ENCODE results near the gene TBC1D10A. TPM values are rescaled to one million over a fixed set of nuclear protein-coding genes. Genes with fewer than 3 reads are reported as not detected.

Gene TBC1D10A
- total RNA-seq, 2 experiments from 2014 or later: 38.9 to 41.8 TPM

- ChIA-PET POLR2A (no interaction called here), CTCF (no interaction called here)
- Histone ChIP-seq H3K36me3 (ENCODE audit: insufficient read depth, low read length) (no peaks in the 10 kb centered on the region), H3K27ac (ENCODE audit: low read depth in 1 of 2, low read length in 2 of 2) (no peak overlapping the region), H3K4me1 (ENCODE audit: insufficient read depth, low read length) (no peaks in the 10 kb centered on the region), H3K27me3 (ENCODE audit: control insufficient read depth in 1 of 2, insufficient read depth in 2 of 2, low read length in 2 of 2) (no peaks in the 10 kb centered on the region), H3K4me3 (ENCODE audit: low read length) (no peak overlapping the region), H3K9me3 (ENCODE audit: control insufficient read depth in 1 of 2, insufficient read depth in 1 of 2, low read length in 2 of 2) (no peaks in the 10 kb centered on the region)
- Mint-ChIP-seq H3K27me3 (no peaks in the 10 kb centered on the region), H3K4me3 (no peak overlapping the region), H3K9me3 (no peaks in the 10 kb centered on the region), H3K4me1 (ENCODE audit: low read depth) (no peaks in the 10 kb centered on the region), H3K36me3 (ENCODE audit: low read depth) (no peaks in the 10 kb centered on the region), H3K27ac (no peak overlapping the region)
- ATAC-seq (ENCODE audit: poor library complexity) (no peak), DNase-seq (no peak)
- intact Hi-C loops (cut with DNase I, micrococcal nuclease): no loop called here
- no peak for TF ChIP-seq CTCF (IDR thresholded peaks at IDR 0.05)
Measured at GRCh38 chr22:30371321-30371720, 44.6 kb upstream of the TBC1D10A start.

- CTCF ChIA-PET: no interaction called here
- no peaks in the 10 kb centered on the region for H3K4me1 Mint-ChIP-seq (ENCODE audit: low read depth)
- Histone ChIP-seq H3K4me3 (ENCODE audit: low read length) (no peak overlapping the region), H3K27me3 (ENCODE audit: control insufficient read depth in 1 of 2, insufficient read depth in 2 of 2, low read length in 2 of 2) (no peaks in the 10 kb centered on the region), H3K27ac (ENCODE audit: low read depth in 1 of 2, low read length in 2 of 2) (no peak overlapping the region), H3K4me1 (ENCODE audit: insufficient read depth, low read length) (no peaks in the 10 kb centered on the region), H3K9me3 (ENCODE audit: control insufficient read depth in 1 of 2, insufficient read depth in 1 of 2, low read length in 2 of 2) (no peaks in the 10 kb centered on the region), H3K36me3 (ENCODE audit: insufficient read depth, low read length) (no peaks in the 10 kb centered on the region)
- no peaks in the 10 kb centered on the region for H3K36me3 Mint-ChIP-seq (ENCODE audit: low read depth)
- intact Hi-C loops (cut with DNase I, micrococcal nuclease): no loop called here
- no peaks in the 10 kb centered on the region for H3K9me3 Mint-ChIP-seq
- H3K4me3 Mint-ChIP-seq: no peak overlapping the region
- H3K27me3 Mint-ChIP-seq: no peaks in the 10 kb centered on the region
- POLR2A ChIA-PET: no interaction called here
- TF ChIP-seq CTCF (IDR thresholded peaks at IDR 0.05): no peak
- no peak for ATAC-seq (ENCODE audit: poor library complexity)
- no peak overlapping the region for H3K27ac Mint-ChIP-seq
- no peak for DNase-seq
Measured at GRCh38 chr22:30370641-30371230, 44.0 kb upstream of the TBC1D10A start.

- CTCF ChIA-PET: interaction anchor here (0.6 kb wide), 1 partner anchor 17 kb away, joined by 4 read pairs; no protein-coding TSS in a partner anchor
- Histone ChIP-seq H3K4me3 (ENCODE audit: low read length) (no peak overlapping the region), H3K27me3 (ENCODE audit: control insufficient read depth in 1 of 2, insufficient read depth in 2 of 2, low read length in 2 of 2) (no peaks in the 10 kb centered on the region), H3K27ac (ENCODE audit: low read depth in 1 of 2, low read length in 2 of 2) (no peak overlapping the region), H3K4me1 (ENCODE audit: insufficient read depth, low read length) (no peaks in the 10 kb centered on the region), H3K9me3 (ENCODE audit: control insufficient read depth in 1 of 2, insufficient read depth in 1 of 2, low read length in 2 of 2) (no peaks in the 10 kb centered on the region), H3K36me3 (ENCODE audit: insufficient read depth, low read length) (no peaks in the 10 kb centered on the region)
- ATAC-seq (ENCODE audit: poor library complexity): no peak
- H3K36me3 Mint-ChIP-seq (ENCODE audit: low read depth): no peaks in the 10 kb centered on the region
- POLR2A ChIA-PET: interaction anchor here (1.3 kb wide), 1 partner anchor 12 kb away, joined by 3 read pairs; the partner anchor contains the start of gene SF3A1
- no peaks in the 10 kb centered on the region for H3K4me1 Mint-ChIP-seq (ENCODE audit: low read depth)
- TF ChIP-seq CTCF (IDR thresholded peaks at IDR 0.05): no peak
- DNase-seq: no peak
- no peak overlapping the region for H3K4me3 Mint-ChIP-seq
- no peaks in the 10 kb centered on the region for H3K9me3 Mint-ChIP-seq
- intact Hi-C loops (cut with DNase I, micrococcal nuclease): no loop called here
- H3K27ac Mint-ChIP-seq: no peak overlapping the region
- H3K27me3 Mint-ChIP-seq: no peaks in the 10 kb centered on the region
Measured at GRCh38 chr22:30368420-30368819, 41.7 kb upstream of the TBC1D10A start.

All from CD4-positive, alpha-beta T cell (primary cell).